HL-60/S4 treated with retinoic acid at 250 ng/mL for 4 days and 3 days (cell line): ENCODE data around the gene SWT1.

Source experiments
- in situ Hi-C: fragments of 300-500 bp; cut with MboI; formaldehyde crosslinking; loops from 2 replicates; pipeline ENCODE4 v1.7.0; 2022; ENCODE audit warnings: low sequenced_read_pairs

The SWT1 gene

GRCh38 chr1:185284533-185285276, 127.7 kb downstream of the SWT1 start:
- in situ Hi-C loops, result no loop called here

DNA sequence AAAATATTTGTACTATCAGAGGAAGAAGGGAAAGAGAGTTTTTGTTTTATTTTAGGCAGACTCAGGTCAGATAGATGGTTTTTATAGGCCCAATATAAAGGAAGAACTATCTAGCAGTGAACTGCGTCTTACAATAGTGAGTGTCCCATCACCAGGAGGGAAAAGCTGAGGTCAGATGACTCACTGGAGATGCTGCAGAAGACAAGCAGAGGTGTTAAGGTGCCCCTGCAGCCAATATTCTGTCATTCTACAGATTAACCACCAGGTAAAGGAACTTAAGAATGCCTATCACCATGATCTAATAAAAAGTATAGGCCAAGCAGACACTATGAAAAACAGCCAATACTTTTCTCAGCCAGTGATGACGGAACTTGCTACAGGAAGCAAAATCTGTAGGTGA, 130.5 kb downstream of the SWT1 start:
- in situ Hi-C loops, result no loop called here

DNA sequence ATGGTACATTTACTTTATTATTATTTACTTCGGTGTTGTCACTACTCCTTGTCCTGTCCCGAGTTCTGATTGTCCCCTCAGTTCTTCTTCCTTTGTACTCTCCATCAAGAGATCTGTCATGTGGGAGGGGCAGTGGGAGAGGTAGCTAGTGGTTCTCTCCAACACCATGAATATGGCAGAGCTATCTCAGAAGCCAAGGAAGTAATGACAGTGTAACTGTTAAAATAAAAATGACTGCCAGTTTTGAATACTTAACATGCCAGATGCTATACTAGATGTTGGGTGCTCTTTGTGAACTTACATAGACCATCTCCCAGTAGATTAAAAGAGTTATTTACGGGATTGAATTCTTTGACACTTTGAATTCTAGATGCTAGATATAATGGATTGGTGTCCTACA, 131.5 kb downstream of the SWT1 start:
- in situ Hi-C loops, result no loop called here

DNA sequence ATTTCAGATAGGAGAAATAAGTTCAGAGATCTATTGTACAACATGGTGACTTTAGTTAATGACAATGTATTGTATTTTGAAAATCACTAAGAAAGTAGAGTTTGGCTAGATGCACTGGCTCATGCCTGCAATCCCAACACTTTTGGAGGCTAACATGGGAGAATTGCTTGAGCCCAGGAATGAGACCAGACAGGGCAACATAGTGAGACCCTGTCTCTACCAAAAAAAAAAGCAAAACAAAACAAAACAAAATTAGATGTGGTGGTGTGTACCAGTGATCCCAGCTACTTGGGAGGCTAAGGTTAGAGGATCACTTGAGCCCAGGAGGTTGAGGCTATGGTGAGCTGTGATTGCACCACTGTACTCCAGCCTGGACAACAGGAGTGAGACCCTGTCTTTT, 132.9 kb downstream of the SWT1 start:
- in situ Hi-C loops, result no loop called here

- in situ Hi-C loops, result no loop called here
These were observed 134.2 kb downstream of the SWT1 start for GRCh38 chr1:185291159-185291558.

- in situ Hi-C loops, result no loop called here
These were observed 134.7 kb downstream of the SWT1 start for GRCh38 chr1:185291652-185292051.

- in situ Hi-C loops, result no loop called here
These were observed 135.3 kb downstream of the SWT1 start for GRCh38 chr1:185292237-185292636.

DNA sequence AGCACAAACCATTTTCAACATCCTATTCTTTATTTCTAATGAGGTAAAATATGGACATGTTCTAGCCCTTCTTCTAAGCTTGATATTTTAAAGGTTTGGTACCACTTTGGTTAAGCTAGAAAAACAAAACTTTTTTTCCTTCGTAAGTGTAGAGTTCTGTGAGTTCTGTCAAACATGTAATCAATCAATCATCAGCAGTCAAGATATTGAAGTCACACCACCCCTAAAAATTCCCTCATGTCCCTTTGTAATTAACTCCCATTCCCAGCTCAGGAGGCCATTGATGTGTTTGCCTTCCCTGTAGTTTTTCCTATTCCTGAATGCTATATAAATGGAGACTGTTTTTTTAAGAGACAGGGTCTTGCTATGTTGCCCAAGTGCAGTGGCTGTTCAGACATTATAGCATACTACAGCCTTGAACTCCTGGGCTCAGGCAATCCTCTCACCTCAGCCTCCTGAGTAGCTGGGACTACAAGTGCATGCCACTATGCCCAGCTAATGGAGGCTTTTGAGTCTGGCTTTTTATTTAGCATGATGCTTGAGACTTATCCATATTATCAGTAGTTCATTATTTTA, 137.1 kb downstream of the SWT1 start:
- in situ Hi-C loops, result no loop called here

- in situ Hi-C loops, result no loop called here
These were observed 138.1 kb downstream of the SWT1 start for GRCh38 chr1:185295091-185295490.

- in situ Hi-C loops, result no loop called here
These were observed 141.0 kb downstream of the SWT1 start for GRCh38 chr1:185297982-185298381.

- in situ Hi-C loops, result no loop called here
These were observed 143.2 kb downstream of the SWT1 start for GRCh38 chr1:185300152-185300551.

DNA sequence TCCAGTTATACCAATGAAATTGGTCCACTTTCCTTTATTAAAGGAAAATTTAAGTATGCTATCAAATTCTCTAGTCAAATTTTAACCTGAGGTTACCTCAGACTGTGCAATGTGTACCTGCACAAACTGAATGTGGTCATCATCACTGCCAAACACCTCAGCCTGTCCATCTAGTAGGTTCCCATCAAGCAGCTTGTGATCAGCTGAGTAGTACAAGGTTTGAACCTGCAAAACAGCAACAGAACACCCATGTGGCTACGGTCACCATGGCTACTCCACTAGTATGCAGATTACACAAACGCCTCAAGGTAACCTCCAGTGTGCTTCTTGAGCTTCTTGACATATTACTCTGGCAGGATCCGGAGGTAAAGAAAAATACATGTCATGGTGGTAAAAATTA, 148.5 kb downstream of the SWT1 start:
- in situ Hi-C loops, result no loop called here

DNA sequence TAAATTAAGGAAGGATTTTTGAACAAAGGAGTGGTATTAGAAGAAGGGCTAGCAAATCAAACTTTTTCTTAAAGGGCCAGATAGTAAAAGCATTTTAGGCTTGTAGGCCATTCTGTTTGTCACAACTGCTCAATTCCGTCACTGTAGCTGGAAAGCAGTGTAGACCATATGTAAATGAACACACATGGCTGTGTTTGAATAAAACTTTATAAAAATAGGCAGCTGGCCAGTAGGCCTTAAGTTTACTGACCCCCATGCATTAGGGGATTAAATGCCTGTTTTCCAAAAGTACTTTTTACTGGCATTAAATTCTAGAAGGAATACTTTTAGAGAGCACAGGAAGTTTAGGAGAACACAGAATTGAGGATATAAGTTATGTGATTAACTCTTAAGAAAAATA, 151.2 kb downstream of the SWT1 start:
- in situ Hi-C loops, result no loop called here

DNA sequence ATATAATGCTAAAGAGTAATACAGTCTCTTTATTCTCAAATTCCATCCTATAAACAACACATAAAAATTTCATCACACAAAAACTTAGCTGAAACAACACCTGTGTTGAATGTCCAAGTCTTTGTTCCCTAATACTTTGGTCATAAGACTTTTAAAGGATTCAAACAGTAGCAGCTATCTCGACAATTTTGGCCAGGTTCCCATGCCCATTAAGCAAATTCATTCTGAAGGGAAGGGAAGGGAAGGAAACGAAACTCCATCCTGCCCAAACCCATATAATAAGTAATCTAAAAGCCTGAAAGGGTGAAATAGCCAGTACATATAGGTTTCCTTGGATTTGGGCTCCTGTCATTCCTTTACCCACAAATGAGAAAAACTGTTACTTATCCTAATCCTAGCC, 152.6 kb downstream of the SWT1 start:
- in situ Hi-C loops, result no loop called here

- in situ Hi-C loops, result no loop called here
These were observed 154.7 kb downstream of the SWT1 start for GRCh38 chr1:185311589-185312225.

DNA sequence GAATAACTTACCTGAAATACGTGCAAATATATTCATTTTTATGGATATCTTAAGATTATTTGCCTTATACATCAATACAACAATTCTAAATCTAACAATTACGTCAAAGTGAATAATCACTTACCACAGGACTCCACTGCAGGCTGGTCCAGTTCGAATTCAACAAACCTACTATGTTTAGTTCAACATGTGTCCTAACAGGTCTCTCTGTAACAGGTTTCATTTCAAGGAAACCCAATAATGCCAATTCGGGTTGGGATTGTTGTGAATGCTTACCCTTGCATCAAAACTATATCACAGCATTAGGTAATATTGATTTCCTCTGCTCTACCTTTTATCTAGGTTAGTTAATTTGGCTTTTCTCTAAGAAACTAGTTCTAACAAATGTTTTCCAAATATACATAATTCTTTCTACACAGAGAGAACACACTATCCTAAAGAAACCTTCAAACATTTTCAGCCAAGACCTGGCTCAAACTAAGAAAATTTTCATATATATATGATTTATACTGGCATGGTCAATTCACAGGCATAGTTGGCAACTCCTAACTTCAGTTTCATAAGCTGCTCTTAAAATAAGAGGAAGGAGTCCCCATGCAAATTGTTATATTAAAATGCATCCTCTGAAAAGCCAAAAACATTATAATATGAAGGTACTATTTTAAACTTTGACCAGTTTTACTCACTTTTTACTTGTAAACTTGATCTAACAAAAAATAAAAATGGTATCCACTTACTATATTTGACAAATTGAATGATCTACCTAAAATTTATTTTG, 155.6 kb downstream of the SWT1 start:
- in situ Hi-C loops, result no loop called here

DNA sequence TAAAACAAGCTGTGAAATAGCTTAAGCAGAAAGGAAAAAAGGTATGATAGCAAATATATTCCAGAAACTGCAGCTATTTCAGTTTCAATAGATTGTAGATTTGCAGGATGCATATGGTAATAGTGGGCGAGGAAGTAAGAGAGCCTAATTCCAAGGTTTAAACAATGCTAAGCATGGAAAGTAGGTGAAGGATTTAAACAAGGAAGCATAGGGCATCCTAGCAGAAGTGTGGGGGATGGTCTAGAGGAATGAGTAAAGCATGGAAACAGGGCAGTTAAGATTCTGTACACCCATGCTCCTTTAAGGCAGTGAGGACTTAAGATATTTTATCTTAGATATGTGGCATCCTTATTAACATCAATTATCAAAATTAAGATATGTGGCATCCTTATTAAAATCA, 157.4 kb downstream of the SWT1 start:
- in situ Hi-C loops, result no loop called here

GRCh38 chr1:185315445-185316071, 158.6 kb downstream of the SWT1 start:
- in situ Hi-C loops, result no loop called here

DNA sequence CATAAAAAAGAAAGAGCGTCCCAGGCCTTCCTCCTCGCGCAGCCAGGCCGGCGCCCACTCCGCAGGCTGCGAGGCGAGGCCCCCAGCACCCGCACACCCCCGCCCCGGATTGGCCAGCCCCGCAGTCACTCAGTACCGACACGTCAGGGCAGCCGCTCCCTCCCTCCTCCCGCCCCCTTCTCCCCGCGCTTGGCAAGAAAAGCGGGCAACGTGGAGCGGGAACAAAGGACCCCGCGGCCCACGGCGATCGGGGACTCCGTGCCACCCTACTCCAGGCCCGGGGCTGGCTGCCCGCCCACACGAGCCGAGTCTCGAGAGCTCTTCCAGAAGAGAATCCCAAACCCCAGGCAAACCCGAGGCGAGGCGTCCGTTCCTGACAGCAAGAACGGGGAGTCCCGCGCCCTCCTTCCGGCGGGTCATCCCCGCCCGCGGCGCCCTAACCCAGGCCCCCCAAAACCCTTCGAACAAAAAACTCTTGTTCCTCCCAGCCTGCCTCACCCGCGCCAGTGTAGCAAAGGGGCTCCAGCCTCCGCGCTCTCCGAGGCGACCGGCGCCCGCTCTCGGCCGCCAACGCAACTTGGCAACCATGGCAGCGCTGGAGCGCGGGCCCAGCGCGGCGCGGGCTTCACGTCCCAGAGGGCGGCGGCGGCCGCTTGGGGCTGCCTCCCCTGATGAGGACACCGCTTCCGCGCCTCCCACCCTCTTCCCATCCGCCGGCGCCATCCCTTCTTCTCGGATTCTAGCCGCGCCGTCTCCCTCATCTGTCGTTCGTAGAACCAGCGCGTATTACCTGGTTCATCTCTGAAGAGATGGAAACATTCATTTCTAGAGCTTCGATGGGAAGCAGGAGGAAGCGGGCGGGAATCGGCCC, 159.4 kb downstream of the SWT1 start:
- in situ Hi-C loops, result no loop called here
